ENCODE data around the gene EMSY. TPM values are rescaled to one million over a fixed set of nuclear protein-coding genes. Genes with fewer than 3 reads are reported as not detected.

Gene EMSY
- polyA plus RNA-seq, 1 donor from 2014 or later: 25.0 TPM

GRCh38 chr11:76589964-76590950 lies 145.4 kb downstream of the EMSY start (continued):
- no peak for TF ChIP-seq SMC3 (conservative IDR thresholded peaks at IDR 0.05; ENCODE audit: poor library complexity)

DNA sequence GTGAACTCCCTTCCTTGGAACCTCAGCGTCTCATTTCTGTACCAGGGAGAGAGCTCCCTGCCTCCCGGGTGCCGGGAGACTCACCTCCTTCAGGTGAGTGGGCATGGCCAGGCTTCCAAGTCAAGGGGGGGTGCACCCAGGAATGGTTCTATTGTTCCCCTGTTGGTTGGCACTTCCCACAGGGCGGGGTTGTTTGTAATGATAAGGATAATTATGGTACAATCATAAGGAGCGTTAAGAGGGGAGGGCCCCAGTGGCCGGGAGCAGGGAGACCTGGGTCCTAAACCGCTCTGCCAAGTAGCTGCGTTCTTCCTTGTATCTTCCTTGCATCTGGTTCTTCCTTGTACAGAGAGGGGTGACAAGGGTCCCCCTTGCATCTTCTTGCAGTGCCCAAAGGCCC lies 146.6 kb downstream of the EMSY start:
- Histone ChIP-seq H3K27ac (ENCODE audit: low read length) (no peak overlapping the region), H3K9me2 (ENCODE audit: insufficient read depth, low read length) (no peaks in the 10 kb centered on the region), H3K79me2 (replicated peaks; ENCODE audit: insufficient read depth, low read length) (no peaks in the 10 kb centered on the region), H3K9ac (ENCODE audit: low read length) (no peak overlapping the region), H2AFZ (ENCODE audit: low read depth, low read length) (no peak overlapping the region), H3K27me3 (ENCODE audit: insufficient read depth, low read depth, low read length) (no peaks in the 10 kb centered on the region), H3K4me3 (ENCODE audit: low read length) (no peak overlapping the region), H3K36me3 (ENCODE audit: insufficient read depth, low read length) (no peaks in the 10 kb centered on the region), H3K9me3 (ENCODE audit: low read length) (no peaks in the 10 kb centered on the region), H4K20me1 (ENCODE audit: insufficient read depth) (no peaks in the 10 kb centered on the region), H3F3A (ENCODE audit: insufficient read depth, low read length, poor library complexity, severe bottlenecking) (no peaks in the 10 kb centered on the region), H3K4me2 (ENCODE audit: low read length) (no peak overlapping the region)
- TF ChIP-seq CTCF (IDR thresholded peaks at IDR 0.05; ENCODE audit: poor library complexity, severe bottlenecking) (no peak), SMC3 (conservative IDR thresholded peaks at IDR 0.05; ENCODE audit: poor library complexity) (no peak), EP300 (conservative IDR thresholded peaks at IDR 0.05; ENCODE audit: poor library complexity, severe bottlenecking) (no peak), REST (IDR thresholded peaks at IDR 0.05; ENCODE audit: borderline replicate concordance) (no peak), RAD21 (conservative IDR thresholded peaks at IDR 0.05) (no peak), TAF1 (IDR thresholded peaks at IDR 0.05; ENCODE audit: low read depth) (no peak), EZH2 (IDR thresholded peaks at IDR 0.05; ENCODE audit: borderline replicate concordance, insufficient read depth, low read length, poor library complexity, severe bottlenecking) (no peak), POLR2AphosphoS5 (IDR thresholded peaks at IDR 0.05) (no peak), MXI1 (conservative IDR thresholded peaks at IDR 0.05; ENCODE audit: poor library complexity, severe bottlenecking) (no peak)
